Measurements from ENCODE around the gene SCARF2.

The SCARF2 gene

GRCh38 chr22:20458530-20459151 is 21.0 kb upstream of the SCARF2 start:
- no peak overlapping the region for H3K4me3 ChIP-seq (replicated peaks; ENCODE audit: insufficient read depth, low read length)
- TF ChIP-seq GABPA (IDR thresholded peaks at IDR 0.05; ENCODE audit: low read depth) (no peak), CTCF (IDR thresholded peaks at IDR 0.05; ENCODE audit: insufficient read depth, low read length) (no peak), REST (IDR thresholded peaks at IDR 0.05; ENCODE audit: insufficient replicate concordance, low read depth) (no peak), SPI1 (IDR thresholded peaks at IDR 0.05; ENCODE audit: borderline replicate concordance, low read depth) (no peak), POLR2AphosphoS5 (IDR thresholded peaks at IDR 0.05; ENCODE audit: low read depth) (no peak)
- no peak overlapping the region for H3K27ac ChIP-seq (replicated peaks)
- no peaks in the 10 kb centered on the region for H3K27me3 ChIP-seq (ENCODE audit: insufficient read depth, poor library complexity, severe bottlenecking)
- DNase-seq (ENCODE audit: low read depth in 1 of 2, low spot score in 1 of 2), result no peak

- Histone ChIP-seq H3K27ac (replicated peaks) (no peak overlapping the region), H3K4me3 (replicated peaks; ENCODE audit: insufficient read depth, low read length) (no peak overlapping the region), H3K27me3 (ENCODE audit: insufficient read depth, poor library complexity, severe bottlenecking) (no peaks in the 10 kb centered on the region)
- no peak for DNase-seq (ENCODE audit: low read depth in 1 of 2, low spot score in 1 of 2)
- TF ChIP-seq REST (IDR thresholded peaks at IDR 0.05; ENCODE audit: insufficient replicate concordance, low read depth), result no peak
- TF ChIP-seq POLR2AphosphoS5 (IDR thresholded peaks at IDR 0.05; ENCODE audit: low read depth), result no peak
- TF ChIP-seq SPI1 (IDR thresholded peaks at IDR 0.05; ENCODE audit: borderline replicate concordance, low read depth), result no peak
- TF ChIP-seq GABPA (IDR thresholded peaks at IDR 0.05; ENCODE audit: low read depth), result no peak
- TF ChIP-seq CTCF (IDR thresholded peaks at IDR 0.05; ENCODE audit: insufficient read depth, low read length), result no peak
These were observed 20.0 kb upstream of the SCARF2 start for GRCh38 chr22:20457506-20458240.

- no peak overlapping the region for H3K4me3 ChIP-seq (replicated peaks; ENCODE audit: insufficient read depth, low read length)
- H3K27me3 ChIP-seq (ENCODE audit: insufficient read depth, poor library complexity, severe bottlenecking), result no peaks in the 10 kb centered on the region
- no peak overlapping the region for H3K27ac ChIP-seq (replicated peaks)
- TF ChIP-seq CTCF (IDR thresholded peaks at IDR 0.05; ENCODE audit: insufficient read depth, low read length), result no peak
- TF ChIP-seq SPI1 (IDR thresholded peaks at IDR 0.05; ENCODE audit: borderline replicate concordance, low read depth), result no peak
- TF ChIP-seq REST (IDR thresholded peaks at IDR 0.05; ENCODE audit: insufficient replicate concordance, low read depth), result no peak
- no peak for TF ChIP-seq GABPA (IDR thresholded peaks at IDR 0.05; ENCODE audit: low read depth)
- TF ChIP-seq POLR2AphosphoS5 (IDR thresholded peaks at IDR 0.05; ENCODE audit: low read depth), result no peak
- DNase-seq (ENCODE audit: low read depth in 1 of 2, low spot score in 1 of 2), result no peak
These were observed 19.1 kb upstream of the SCARF2 start for GRCh38 chr22:20456722-20457076.
